Chondrocyte (in vitro differentiated cells): ENCODE results near the gene ULK4. TPM values are rescaled to one million over a fixed set of nuclear protein-coding genes. Genes with fewer than 3 reads are reported as not detected.

Experiments
- DNase-seq: peaks from one replicate; pipeline ENCODE4 v3.0.0; 2021; ENCODE audit warnings: mixed read lengths, low spot score
- H3K27ac Mint-ChIP-seq: one replicate; pipeline ENCODE4 v1.8.0; 2021; ENCODE audit warnings: mild to moderate bottlenecking, moderate library complexity, mixed read lengths; ENCODE audit not compliant: unreplicated experiment
- H3K27me3 Mint-ChIP-seq: 2 replicates; pipeline ENCODE4 v1.8.0; 2021; ENCODE audit warnings: low read depth, mixed read lengths
- H3K36me3 Mint-ChIP-seq: 2 replicates; pipeline ENCODE4 v1.8.0; 2021; ENCODE audit warnings: low read depth, mixed read lengths
- H3K4me1 Mint-ChIP-seq: 2 replicates; pipeline ENCODE4 v1.8.0; 2021; ENCODE audit warnings: low read depth, mild to moderate bottlenecking, mixed read lengths
- H3K4me3 Mint-ChIP-seq: one replicate; pipeline ENCODE4 v1.8.0; 2021; ENCODE audit warnings: mild to moderate bottlenecking, moderate library complexity, mixed read lengths; ENCODE audit not compliant: unreplicated experiment
- H3K9me3 Mint-ChIP-seq: 2 replicates; pipeline ENCODE4 v1.8.0; 2021; ENCODE audit warnings: low read depth, mixed read lengths
- CTCF ChIP-seq: fragments of 200-600 bp; sonication (generic); IDR thresholded peaks from 2 replicates; pipeline ENCODE4 v1.5.0; 2021; ENCODE audit warnings: antibody characterized with exemption, mild to moderate bottlenecking, moderate library complexity
- total RNA-seq: library from RNA; stranded (reverse); gene quantifications from 3 replicates; pipeline ENCODE4 v1.2.1, GENCODE V29; 2021

The ULK4 gene
- total RNA-seq, 1 donor from 2014 or later = 9.1 TPM

GRCh38 chr3:41688595-41689380, 273.1 kb downstream of the ULK4 start:
- DNase-seq = no peak
- no peak overlapping the region for H3K4me3 Mint-ChIP-seq
- H3K9me3 Mint-ChIP-seq = no peaks in the 10 kb centered on the region
- no peaks in the 10 kb centered on the region for H3K36me3 Mint-ChIP-seq
- no peak overlapping the region for H3K27ac Mint-ChIP-seq
- peaks cover 38% of the 10 kb centered on the region for H3K4me1 Mint-ChIP-seq
- TF ChIP-seq CTCF = no peak
- H3K27me3 Mint-ChIP-seq = no peaks in the 10 kb centered on the region

- no peak for TF ChIP-seq CTCF
- no peaks in the 10 kb centered on the region for H3K36me3 Mint-ChIP-seq
- peaks cover 62% of the 10 kb centered on the region for H3K4me1 Mint-ChIP-seq
- no peaks in the 10 kb centered on the region for H3K27me3 Mint-ChIP-seq
- no peaks in the 10 kb centered on the region for H3K9me3 Mint-ChIP-seq
- H3K27ac Mint-ChIP-seq = peak overlapping the region; percentile 72
- H3K4me3 Mint-ChIP-seq = no peak overlapping the region
- DNase-seq = no peak
Observed at GRCh38 chr3:41684797-41685735, 276.8 kb downstream of the ULK4 start.

GRCh38 chr3:41683666-41684350, 278.1 kb downstream of the ULK4 start:
- no peak for TF ChIP-seq CTCF
- peaks cover 65% of the 10 kb centered on the region for H3K4me1 Mint-ChIP-seq
- DNase-seq = no peak
- peak overlapping the region; percentile 98 for H3K27ac Mint-ChIP-seq
- H3K27me3 Mint-ChIP-seq = no peaks in the 10 kb centered on the region
- H3K36me3 Mint-ChIP-seq = no peaks in the 10 kb centered on the region
- no peak overlapping the region for H3K4me3 Mint-ChIP-seq
- H3K9me3 Mint-ChIP-seq = no peaks in the 10 kb centered on the region

DNA sequence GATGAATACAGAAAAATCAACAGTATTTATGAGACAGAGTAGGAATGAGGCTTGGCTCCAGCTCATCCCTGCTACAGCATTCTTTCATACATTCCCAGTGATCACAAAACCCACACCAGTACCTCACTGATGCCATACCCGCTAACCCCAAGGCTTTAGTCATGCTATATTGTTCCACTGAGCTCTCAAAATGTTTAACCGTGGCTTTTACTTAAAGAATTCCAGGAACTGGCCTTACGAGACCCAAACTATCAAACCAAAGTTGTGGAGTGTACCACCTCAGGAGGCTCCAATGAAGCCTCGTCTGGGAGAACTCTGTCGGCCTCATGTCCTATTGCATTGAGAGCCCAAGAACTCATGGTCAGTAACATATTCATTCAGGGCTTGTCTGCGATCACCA, 278.9 kb downstream of the ULK4 start:
- Mint-ChIP-seq H3K9me3 (no peaks in the 10 kb centered on the region), H3K36me3 (no peaks in the 10 kb centered on the region), H3K27me3 (no peaks in the 10 kb centered on the region), H3K4me3 (no peak overlapping the region), H3K4me1 (peaks cover 61% of the 10 kb centered on the region), H3K27ac (peak overlapping the region; percentile 98)
- TF ChIP-seq CTCF = no peak
- DNase-seq = no peak

- TF ChIP-seq CTCF = no peak
- no peak for DNase-seq
- Mint-ChIP-seq H3K27ac (peak overlapping the region; percentile 98), H3K4me3 (no peak overlapping the region), H3K4me1 (peaks cover 61% of the 10 kb centered on the region), H3K36me3 (no peaks in the 10 kb centered on the region), H3K9me3 (no peaks in the 10 kb centered on the region), H3K27me3 (no peaks in the 10 kb centered on the region)
Observed at GRCh38 chr3:41682382-41682781, 279.5 kb downstream of the ULK4 start.
